ENCODE results near the gene PARD3B. TPM values are rescaled to one million over a fixed set of nuclear protein-coding genes. Genes with fewer than 3 reads are reported as not detected.

PARD3B gene
- total and polyA plus RNA-seq, 2 donors from 2014 or later, result 5.3 to 29.6 TPM

GRCh38 chr2:204578928-204579598, 33.8 kb downstream of the PARD3B start:
- no peaks in the 10 kb centered on the region for H3K27me3 ChIP-seq (ENCODE audit: control insufficient read depth, insufficient read depth, low read length)
- no peak overlapping the region for H3K4me3 ChIP-seq (ENCODE audit: low read length in 3 of 3)
- DNase-seq (no peak), FAIRE-seq (no peak)
- H3K9me3 ChIP-seq (ENCODE audit: control insufficient read depth in 2 of 3, insufficient read depth in 1 of 3, low read length in 3 of 3), result no peaks in the 10 kb centered on the region
- TF ChIP-seq CTCF (IDR thresholded peaks at IDR 0.05; ENCODE audit: borderline replicate concordance, extremely low read depth, insufficient read depth), result no peak
- intact Hi-C loops (cut with DNase I), result no loop called here
- no peak overlapping the region for H3K27ac ChIP-seq (ENCODE audit: low read depth in 2 of 2, low read length in 2 of 2)
- no peaks in the 10 kb centered on the region for H3K4me1 ChIP-seq (ENCODE audit: control insufficient read depth in 2 of 3, insufficient read depth in 2 of 3, low read depth in 1 of 3, low read length in 3 of 3)
- no peak overlapping the region for H3K9ac ChIP-seq (ENCODE audit: low read length in 3 of 3)
- no peaks in the 10 kb centered on the region for H3K36me3 ChIP-seq (ENCODE audit: control insufficient read depth in 2 of 3, insufficient read depth in 3 of 3, low read length in 3 of 3)

GRCh38 chr2:204581946-204582345, 36.7 kb downstream of the PARD3B start:
- no peak for FAIRE-seq
- intact Hi-C loops (cut with DNase I), result no loop called here
- Histone ChIP-seq H3K27ac (ENCODE audit: low read depth in 2 of 2, low read length in 2 of 2) (no peak overlapping the region), H3K9me3 (ENCODE audit: control insufficient read depth in 2 of 3, insufficient read depth in 1 of 3, low read length in 3 of 3) (no peaks in the 10 kb centered on the region), H3K4me1 (ENCODE audit: control insufficient read depth in 2 of 3, insufficient read depth in 2 of 3, low read depth in 1 of 3, low read length in 3 of 3) (no peaks in the 10 kb centered on the region), H3K36me3 (ENCODE audit: control insufficient read depth in 2 of 3, insufficient read depth in 3 of 3, low read length in 3 of 3) (no peaks in the 10 kb centered on the region), H3K4me3 (ENCODE audit: low read length in 3 of 3) (no peak overlapping the region), H3K27me3 (ENCODE audit: control insufficient read depth, insufficient read depth, low read length) (no peaks in the 10 kb centered on the region), H3K9ac (ENCODE audit: low read length in 3 of 3) (no peak overlapping the region)
- TF ChIP-seq CTCF (IDR thresholded peaks at IDR 0.05; ENCODE audit: borderline replicate concordance, extremely low read depth, insufficient read depth), result no peak
- DNase-seq, result no peak

GRCh38 chr2:204583773-204584172, 38.5 kb downstream of the PARD3B start:
- Histone ChIP-seq H3K27me3 (ENCODE audit: control insufficient read depth, insufficient read depth, low read length) (no peaks in the 10 kb centered on the region), H3K9me3 (ENCODE audit: control insufficient read depth in 2 of 3, insufficient read depth in 1 of 3, low read length in 3 of 3) (no peaks in the 10 kb centered on the region), H3K4me3 (ENCODE audit: low read length in 3 of 3) (no peak overlapping the region), H3K4me1 (ENCODE audit: control insufficient read depth in 2 of 3, insufficient read depth in 2 of 3, low read depth in 1 of 3, low read length in 3 of 3) (no peaks in the 10 kb centered on the region), H3K9ac (ENCODE audit: low read length in 3 of 3) (no peak overlapping the region), H3K36me3 (ENCODE audit: control insufficient read depth in 2 of 3, insufficient read depth in 3 of 3, low read length in 3 of 3) (no peaks in the 10 kb centered on the region), H3K27ac (ENCODE audit: low read depth in 2 of 2, low read length in 2 of 2) (no peak overlapping the region)
- intact Hi-C loops (cut with DNase I), result no loop called here
- peak in 1 of 5 donors; percentile 16 for DNase-seq
- no peak for FAIRE-seq
- TF ChIP-seq CTCF (IDR thresholded peaks at IDR 0.05; ENCODE audit: borderline replicate concordance, extremely low read depth, insufficient read depth), result no peak

- Histone ChIP-seq H3K9ac (ENCODE audit: low read length in 3 of 3) (no peak overlapping the region), H3K4me1 (ENCODE audit: control insufficient read depth in 2 of 3, insufficient read depth in 2 of 3, low read depth in 1 of 3, low read length in 3 of 3) (no peaks in the 10 kb centered on the region), H3K27me3 (ENCODE audit: control insufficient read depth, insufficient read depth, low read length) (no peaks in the 10 kb centered on the region), H3K27ac (ENCODE audit: low read depth in 2 of 2, low read length in 2 of 2) (no peak overlapping the region), H3K9me3 (ENCODE audit: control insufficient read depth in 2 of 3, insufficient read depth in 1 of 3, low read length in 3 of 3) (peaks cover 0 to 7% (median 0%) of the 10 kb centered on the region in 3 donors), H3K36me3 (ENCODE audit: control insufficient read depth in 2 of 3, insufficient read depth in 3 of 3, low read length in 3 of 3) (no peaks in the 10 kb centered on the region), H3K4me3 (ENCODE audit: low read length in 3 of 3) (no peak overlapping the region)
- no peak for TF ChIP-seq CTCF (IDR thresholded peaks at IDR 0.05; ENCODE audit: borderline replicate concordance, extremely low read depth, insufficient read depth)
- DNase-seq, result no peak
- FAIRE-seq, result no peak
- intact Hi-C loops (cut with DNase I), result no loop called here
Observed at GRCh38 chr2:204585930-204586329, 40.7 kb downstream of the PARD3B start.
